Measurements from ENCODE around the gene MYDGF.
"Not testable (repeated sequence)": the region's sequence is repeated elsewhere in the genome, so short reads cannot be mapped to it uniquely, and the experiment has no call there.

MYDGF gene

DNA sequence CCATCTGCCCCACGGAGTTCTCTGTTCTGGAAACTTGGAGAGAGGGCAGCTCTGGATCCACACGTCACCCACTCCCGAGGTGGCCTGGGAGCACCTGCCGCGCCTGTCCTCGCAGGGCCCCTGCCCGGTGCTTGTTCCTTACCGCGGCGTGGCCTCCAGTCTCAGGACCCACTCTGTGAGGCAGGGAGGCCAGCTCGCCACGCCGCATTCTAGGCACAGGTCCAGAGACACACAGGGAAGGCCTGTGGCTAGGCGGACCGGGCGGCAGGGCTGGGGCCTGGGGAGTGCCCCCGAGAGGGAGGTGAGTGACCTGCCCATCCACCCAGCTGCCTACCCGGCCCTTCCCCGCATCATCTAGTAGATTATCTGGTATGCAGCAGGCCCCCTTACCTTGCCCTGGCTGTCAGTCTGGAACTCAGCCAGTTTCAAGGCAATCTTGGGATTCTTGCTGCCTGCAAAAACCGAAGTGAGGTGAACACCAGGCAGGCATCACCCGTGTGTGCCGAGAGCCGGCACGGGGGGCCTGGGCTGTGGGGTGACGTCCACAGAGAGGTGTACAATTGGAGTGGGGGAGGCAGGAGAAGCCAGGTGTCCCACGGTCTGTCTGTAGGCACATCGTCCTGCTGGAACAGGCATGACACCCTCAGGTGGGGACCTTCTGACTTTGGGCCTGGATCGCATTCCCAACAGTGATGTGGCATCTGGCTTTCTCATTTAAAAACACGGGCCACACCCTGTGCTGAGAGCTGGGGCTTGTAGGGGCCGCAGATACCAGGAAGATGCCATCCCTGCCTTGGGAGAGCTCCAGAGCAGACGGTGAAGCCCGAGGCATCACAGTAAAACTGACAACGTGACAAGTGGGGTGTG, 29.9 kb upstream of the MYDGF start:
- no peak for DNase-seq (ENCODE audit: low spot score)

DNA sequence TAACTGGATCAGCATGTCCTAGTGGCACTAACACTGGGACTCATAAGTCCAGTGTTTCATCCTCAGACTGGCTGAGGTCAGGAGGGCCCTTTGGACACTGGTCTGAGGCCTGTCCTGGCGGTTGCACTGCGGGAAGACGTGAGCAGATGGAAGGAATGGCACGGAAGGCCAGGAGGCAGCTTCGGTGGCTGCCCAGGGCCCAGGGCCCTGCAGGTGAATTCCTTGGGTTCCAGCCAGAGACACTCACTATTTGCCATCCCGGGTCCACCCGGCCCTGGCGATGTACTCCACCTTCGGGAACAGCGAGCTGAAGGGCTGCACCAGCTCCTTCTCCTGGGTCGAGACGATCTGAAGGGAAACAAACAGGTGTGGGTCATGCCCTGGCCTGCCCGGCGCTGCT, 27.2 kb upstream of the MYDGF start:
- DNase-seq (ENCODE audit: low spot score), result no peak

DNA sequence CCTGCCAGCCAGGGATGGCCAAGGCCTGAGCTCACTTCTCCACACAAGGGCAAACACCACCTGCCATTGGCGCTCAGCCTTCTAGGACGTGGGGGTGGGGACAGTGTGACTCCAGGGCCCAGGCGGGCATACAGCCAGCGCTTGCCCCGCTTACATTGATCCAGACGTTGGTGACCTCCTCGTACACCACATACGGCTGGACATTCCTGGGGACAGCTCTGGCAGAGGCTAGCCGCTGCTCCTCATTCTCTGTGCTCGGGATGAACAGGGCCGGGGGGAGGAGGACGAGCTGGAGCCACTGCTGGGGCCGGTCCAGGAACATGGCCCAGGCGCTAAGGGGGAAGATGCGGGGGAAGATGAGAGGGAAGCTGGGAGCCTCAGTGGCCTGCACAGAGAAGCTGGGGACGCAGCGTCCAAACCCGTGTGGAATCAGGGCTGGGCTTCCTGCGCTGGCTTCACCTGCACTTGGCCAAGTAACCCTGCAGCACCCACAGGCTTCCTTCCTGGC, 25.1 kb upstream of the MYDGF start:
- DNase-seq (ENCODE audit: low spot score), result no peak

DNA sequence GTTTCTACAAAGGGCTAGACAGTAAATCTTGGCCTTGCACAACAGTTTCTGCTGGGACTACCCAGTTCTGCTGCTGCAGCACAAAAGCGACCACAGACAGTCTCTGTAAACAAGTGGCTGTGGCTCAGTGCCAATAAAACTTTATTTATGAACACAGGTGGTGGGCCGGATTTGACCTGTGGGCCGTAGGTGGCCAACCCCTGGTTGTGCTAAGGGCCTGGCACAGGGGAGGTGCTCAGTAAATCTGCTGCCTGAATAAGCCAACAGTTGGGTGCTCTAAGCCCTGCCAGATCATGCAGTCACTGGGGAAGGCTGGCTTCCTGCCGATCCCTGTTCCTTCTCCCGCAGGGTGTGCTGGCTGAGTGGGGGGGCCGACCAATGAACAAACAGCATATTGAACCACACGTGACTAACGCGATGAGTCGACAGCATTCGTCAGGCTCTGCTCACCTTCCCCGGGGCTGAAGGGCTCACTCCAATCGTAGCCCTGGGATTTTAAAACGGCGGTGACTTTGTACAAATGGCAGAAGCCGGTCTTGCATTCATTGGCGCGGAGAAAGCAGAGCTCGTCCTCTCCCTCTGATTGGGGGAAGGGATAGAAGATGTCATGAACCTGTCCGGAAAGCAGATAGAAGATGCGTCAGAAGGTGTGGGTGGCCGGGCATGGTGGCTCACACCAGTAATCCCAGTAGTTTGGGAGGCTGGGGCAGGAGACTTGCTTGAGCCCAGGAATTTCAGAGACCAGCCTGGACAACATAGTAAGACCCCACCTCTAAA, 24.3 kb upstream of the MYDGF start:
- no peak for DNase-seq (ENCODE audit: low spot score)

DNA sequence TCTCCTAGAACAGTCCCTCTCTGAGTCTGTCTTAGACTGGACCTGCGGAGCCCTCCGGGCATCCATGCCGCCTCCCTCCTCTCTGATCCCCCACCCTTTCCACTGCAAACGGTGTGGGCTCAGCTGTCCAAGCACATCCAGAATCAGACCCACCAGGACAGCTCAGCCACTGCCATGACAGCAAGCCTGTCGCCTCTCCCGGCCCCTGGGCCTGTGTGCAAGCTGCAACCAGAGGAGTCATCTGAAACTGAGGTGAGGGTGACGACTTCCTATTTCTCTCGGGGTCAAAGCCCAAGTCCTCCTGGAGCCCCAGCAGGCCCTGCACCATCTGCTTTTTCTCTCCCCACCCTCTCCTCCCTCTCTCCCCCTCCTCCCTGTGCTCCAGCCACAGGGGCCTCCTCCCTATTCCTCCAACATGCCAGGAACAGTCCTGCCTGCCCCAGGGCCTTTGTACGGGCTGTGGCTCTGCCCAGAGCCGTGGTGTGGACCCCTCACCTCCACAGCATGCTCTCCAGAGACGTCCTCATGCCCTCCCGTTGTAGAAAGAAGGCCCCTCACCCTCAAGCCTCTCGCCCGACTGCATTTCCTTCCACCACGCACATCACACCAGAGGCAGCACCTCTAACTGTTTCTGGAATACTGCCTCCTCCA, 23.5 kb upstream of the MYDGF start:
- no peak for DNase-seq (ENCODE audit: low spot score)

DNA sequence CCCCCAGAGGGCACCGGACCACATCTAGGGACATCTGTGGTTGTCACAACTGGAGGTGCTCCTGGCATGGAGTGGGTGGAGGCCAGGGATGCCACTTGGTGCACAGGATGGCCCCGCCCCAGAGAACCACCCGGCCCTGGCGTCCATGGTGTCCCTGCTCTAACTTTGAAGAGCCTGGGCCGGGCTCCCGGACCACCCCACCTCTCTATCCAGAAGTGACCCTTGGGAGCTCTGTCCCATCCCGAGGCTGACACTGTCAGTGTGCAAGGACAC, 22.9 kb upstream of the MYDGF start:
- DNase-seq (ENCODE audit: low spot score), result no peak

DNA sequence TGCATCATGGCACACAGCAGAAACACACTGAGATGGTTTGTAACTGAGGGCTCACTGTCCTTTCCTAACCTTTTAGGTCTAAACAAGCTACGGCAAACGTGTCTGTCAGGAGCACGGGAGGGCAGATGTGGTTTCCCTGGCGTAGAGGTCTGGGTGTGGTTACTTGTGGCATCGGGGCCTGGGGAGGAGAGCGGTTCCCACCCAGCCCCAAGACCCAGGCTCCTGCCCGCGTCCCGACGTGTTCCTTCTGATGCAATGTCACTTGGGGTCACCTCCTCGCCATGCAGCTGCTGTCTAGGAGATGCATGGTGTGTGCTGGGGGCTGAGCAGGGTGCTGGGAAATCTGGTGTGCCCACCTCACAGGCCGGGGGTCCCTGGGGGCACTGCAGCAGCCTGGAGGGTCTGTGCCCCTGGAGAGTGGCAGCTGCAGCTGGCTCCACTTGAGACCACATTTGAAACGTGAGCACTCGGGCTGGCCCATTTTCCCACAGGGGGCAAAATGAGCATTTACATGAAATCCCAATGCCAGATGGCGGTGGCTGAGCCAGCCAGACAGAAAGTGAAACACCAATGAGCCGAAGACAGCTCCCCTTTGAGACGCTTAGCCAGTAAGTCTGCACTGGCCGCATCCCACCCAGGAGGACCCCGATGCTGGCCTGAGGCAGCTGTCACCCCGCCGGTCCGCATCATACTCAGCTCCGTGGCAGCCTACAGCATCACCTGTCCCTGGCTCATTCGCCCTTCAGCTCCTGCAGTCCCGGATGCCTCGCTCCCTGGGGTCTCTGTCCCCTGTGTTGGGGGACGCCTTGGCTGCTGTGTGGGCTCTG, 22.3 kb upstream of the MYDGF start:
- DNase-seq (ENCODE audit: low spot score), result no peak

DNA sequence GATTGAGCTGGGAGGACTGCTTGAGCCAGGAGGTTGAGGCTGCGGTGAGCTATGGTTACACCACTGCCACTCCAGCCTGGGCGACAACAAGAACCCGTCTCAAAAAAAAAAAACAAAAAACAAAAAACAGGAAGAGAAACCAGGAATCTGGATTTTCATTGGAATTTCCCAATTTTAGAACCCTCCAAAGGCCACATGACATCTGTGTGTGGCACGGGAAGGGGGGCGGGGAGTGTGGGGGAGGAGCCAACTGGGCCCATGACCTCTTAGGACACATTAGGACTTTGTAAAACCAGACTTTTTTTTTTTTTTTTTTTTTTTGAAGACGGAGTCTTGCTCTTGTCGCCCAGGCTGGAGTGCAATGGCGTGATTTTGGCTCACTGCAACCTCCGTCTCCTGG, 21.2 kb upstream of the MYDGF start:
- DNase-seq (ENCODE audit: low spot score), result no peak

DNA sequence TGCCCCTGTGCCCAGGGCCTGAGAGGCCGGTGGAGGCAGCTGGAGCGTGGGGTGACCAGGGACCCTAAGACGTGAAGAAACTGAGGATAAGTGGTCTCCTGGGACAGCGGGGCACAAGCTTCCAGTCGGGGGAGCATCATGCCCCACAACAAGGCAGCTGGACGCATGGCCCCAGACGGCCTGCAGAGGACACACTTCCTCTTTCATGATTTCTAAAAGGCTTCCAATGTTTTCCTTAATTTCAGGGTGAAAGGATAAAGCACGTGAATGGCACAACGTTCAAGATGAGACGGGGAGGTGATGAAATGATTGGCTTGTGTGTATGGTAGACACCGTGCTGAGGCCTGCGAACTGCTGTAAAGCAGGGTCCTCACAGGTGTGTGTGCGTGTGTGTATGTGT, 20.2 kb upstream of the MYDGF start:
- DNase-seq (ENCODE audit: low spot score), result no peak

DNA sequence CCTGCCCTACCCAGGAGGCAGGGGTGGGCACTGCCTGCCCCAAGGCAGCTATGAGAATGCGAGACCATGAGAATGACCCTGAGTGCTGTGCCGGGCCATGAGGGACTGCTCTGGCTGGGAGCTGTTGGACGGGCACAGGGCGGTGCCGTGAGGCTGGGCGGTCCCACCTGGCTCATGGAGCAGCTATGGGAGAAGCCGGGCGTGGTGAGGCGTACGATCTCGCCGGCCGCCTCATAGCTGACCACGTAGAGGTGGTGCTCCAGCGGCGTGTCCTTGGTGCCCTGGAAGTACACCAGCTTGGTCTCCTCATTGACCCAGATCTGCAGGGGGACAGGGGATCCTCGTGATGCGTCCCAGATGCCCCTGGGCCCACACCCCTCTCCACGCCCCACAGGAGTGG, 19.3 kb upstream of the MYDGF start:
- DNase-seq (ENCODE audit: low spot score), result no peak

DNA sequence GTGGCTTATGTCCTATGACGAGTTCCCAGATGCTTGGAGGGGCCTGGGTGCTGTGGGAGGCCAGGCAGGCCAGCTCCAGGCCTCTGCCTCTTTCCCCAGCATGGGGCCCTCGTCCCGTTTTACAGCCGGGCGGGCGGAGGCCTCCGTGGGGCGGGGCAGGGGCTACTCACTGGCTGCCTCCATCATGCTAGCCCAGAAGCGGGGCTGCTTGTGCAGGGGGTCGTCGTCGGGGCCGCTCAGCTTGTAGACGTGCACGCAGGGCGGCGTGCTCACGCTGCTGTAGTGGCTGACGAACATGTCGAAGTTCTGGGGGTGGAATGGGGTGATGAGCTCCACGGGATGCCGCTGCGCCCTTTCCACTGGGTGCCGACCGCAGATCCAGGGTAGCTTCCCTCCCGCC, 18.4 kb upstream of the MYDGF start:
- no peak for DNase-seq (ENCODE audit: low spot score)

DNA sequence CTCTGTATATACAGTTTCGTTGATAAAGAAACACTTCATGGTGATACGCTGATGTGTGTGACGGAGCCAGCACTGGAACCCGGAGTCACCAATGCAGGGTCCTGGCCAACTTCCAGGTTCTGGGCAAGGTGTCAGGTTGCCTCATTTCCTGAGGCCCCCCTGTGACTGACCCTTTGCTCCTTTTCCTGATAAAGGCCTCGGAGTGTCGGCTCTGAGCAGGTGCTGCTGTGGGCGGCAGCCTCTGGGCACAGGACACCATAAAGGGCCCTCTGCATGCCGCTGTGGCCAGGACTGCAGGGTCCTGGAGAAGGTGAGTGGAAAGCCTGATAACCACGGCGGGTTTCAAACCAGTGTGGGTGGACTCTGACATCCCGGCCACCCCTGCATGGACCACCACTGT, 17.3 kb upstream of the MYDGF start:
- DNase-seq (ENCODE audit: low spot score), result no peak

DNA sequence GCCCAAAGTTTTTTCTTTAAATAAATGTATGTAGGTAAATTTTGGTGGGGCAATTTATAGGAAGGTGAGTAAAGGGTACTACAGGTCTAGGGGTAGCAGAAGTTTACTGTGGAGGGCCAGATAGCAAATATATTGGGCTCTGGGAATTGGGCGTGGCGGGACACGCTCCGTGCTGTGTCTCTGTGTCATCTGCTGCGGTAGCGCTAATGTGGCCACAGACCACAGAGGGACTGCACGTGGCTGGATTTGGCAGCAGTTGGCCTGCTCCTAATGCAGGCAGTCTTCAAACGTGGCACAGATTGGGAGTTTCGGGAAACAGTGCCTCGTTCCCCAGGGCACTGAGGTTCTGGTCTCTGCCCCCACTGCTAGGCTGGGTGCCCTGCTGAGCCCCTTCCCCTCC, 16.6 kb upstream of the MYDGF start:
- no peak for DNase-seq (ENCODE audit: low spot score)

DNA sequence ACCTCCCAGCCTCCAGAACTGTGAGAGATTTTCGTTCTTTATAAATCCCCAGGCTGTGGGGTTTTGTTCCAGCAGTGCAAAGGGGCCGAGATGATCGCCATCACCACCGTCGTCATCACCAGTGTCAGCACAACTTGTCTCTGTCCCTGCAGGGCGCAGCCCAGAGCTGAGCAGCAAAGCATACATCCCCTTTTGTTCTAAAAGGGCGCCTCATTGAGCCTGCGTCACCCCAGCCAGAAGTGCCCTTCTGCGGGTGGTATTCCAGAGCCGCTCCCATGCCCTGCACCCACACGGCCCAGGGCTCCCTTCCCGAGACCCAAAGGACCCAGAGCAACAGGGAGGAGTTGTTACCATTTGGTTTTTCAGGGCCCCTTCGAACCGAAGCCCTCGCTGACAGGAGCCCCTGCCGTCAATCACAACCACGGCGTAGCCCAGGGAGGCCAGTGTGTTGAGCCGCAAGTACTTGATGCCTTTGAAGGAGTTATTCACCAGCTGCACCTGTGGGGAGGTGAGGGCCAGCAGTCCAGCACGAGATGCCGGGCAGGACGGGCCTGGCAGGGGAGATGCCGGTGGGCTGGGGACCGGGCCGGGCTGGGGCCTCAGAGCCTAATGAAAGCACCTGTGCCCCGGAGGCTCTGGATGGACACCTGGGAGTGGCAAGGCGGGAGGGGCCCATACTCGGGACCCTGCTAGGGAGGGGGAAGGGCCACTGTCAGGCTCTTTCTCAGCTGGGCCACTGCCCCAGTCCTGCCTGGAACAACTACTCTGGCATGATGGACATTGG, 14.4 kb upstream of the MYDGF start:
- DNase-seq (ENCODE audit: low spot score), result no peak

DNA sequence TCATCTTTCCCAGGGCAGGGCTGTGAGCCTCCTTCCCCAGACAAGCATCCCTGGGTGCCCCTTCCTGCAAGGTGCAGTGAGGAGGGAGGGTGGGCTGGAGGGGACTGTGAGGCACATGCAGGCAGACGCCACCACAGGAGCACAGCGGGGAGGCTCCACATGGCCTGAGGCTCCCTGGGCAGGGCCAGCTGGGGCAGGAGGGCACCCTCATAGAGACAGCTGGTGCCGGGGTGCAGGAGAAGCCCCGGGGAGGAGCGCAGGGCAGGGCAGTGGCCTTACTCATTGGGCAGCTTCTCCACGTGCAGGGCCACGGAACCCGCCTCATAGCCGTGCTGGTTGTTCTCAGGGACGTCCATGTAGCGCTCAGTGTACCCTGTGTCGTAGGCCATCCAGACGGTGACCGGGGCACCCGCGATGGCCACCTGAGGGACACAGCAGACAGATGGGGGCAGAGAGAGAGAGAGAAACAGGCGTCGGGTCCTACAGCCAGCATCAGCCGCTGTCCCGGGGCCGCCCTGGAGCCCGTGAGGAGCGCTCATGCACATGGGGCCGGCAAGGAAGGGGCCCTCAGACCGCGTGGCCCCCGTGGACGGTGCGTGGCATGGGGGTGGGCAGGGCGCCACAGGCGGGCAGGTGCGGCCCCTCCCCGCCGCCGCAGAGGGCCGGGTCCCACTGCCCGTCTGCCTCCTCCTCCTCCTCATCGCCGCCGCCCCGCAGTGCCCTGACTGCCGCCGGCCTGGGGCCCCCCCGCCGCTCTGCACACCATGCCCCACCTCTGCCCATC, 12.5 kb upstream of the MYDGF start:
- no peak for DNase-seq (ENCODE audit: low spot score)

DNA sequence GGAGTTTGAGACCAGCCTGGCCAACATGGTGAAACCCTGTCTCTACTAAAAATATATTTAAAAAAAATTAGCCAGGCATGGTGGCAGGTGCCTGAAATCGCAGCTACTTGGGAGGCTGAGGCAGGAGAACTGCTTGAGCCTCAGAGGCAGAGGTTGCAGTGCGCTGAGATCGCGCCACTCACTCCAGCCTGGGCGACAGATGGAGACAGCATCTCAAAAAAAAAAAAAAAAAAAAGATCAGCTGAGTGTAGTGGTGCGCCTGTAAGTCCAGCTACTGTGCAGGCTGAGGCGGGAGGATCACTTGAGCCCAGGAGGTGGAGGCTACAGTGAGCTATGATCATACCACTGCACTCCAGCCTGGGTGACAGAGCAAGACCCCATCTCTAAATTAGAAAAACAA, 9.9 kb upstream of the MYDGF start:
- DNase-seq (ENCODE audit: low spot score), result not testable (repeated sequence)

DNA sequence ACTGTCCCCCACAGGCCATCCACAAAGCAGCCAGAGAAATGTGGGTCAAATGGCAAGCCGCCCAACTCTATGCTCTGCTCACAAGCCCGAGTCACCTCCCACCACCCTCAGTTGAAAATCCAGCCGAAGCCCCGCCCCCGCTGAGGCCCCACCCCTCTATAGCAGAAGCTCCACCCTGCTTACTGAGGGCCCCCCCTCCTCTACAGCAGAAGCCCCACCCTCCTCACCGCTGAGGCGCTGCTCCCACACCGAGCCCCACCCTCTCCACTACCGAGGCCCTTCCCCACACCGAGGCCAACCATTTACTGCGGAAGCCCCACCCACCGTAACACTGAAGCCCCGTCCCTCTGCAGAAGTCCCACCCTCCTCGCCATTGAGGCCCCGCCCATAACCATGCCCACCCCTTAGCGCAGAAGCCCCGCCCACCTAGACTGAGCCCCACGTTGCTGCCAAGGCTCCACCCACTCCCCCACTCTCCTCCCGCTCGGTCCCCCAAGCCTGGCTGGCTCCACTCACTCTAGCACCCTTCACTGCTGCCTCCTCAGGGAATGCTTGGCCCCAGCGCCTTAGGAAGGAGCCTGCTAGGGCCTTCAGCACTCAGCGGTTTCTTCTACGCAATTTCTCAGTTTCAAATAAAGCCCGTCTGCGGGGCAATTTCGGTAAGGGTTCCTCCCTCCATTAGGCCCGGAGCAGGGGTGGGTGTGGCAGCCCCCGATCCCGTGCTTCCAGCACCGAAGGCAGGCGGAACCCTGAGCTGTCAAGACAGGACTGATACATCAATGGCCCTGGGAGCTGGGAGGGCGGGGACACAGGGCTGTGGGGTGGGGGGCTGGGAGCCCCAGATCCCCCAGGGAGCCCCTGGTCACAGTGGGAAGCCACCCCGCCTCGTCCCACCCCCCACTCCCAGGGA, 9.0 kb upstream of the MYDGF start:
- DNase-seq (ENCODE audit: low spot score), result peak; percentile 35

DNA sequence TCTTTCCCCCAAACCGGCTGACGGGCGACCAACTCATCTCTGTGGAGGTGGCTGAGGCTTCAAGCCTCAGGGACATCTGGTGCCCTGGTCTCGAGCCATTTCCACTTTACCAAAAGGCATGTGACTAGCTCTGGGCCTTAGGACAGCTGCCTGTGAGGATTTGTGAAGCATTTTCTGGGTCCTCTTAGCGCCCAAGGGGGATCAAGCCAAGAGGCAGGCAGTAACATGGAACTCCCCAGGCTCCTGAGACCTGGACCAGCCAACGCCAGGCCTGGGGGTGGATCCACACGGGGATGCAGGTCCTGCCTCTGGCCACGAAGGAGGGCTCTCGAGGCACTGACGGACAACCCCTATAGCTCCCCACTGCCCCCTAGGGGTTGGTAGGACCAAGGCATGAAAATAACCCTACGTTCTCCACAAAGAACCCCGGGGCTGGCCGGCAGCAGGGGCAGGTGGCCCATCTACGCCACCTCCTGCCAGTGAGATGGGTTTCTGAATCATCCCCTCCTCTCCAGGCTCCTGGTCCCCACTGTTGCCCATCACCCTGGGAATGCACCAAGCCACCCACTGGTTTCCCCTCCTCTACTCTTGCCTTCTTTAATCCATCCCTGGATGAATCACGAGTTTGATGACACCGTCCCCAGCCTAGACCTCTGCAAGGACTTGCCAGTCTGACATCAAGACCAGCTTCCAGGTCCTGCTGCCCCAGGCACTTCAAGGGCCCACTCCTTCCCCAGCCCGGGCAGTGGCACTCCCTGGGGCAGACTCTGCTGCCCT, 7.0 kb upstream of the MYDGF start:
- peak; percentile 47 for DNase-seq (ENCODE audit: low spot score)

DNA sequence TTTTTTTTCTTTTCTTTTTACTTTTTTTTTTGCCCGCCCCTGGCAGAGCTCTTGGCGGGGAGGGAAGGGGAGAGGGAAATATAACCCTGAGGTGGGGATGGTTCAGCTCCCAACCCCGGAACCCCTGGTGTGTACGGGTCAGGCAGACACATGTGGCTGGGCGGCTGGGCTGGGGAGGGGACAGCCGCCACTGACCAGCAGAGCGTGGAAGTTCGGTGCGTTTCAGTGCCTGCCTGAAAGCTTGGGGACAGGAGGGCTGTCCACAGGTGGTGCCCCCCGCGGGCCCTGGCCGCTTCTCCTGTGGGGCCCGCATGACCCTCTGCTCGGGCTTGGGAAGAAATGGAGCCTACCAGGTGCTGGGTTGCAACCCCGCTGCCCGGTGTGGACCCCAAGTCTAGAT, 5.2 kb upstream of the MYDGF start:
- no peak for DNase-seq (ENCODE audit: low spot score)
